IPS-15b (cell line): ENCODE measurements around the gene SLC4A9.

Source experiments
- H3K27me3 ChIP-seq: one replicate; pipeline ENCODE4 v1.6.1; 2013; ENCODE audit warnings: low read length; ENCODE audit not compliant: control insufficient read depth, insufficient read depth
- H3K36me3 ChIP-seq: one replicate; pipeline ENCODE4 v1.6.1; 2013; ENCODE audit warnings: low read length; ENCODE audit not compliant: control insufficient read depth, insufficient read depth
- H3K4me1 ChIP-seq: one replicate; pipeline ENCODE4 v1.6.1; 2013; ENCODE audit warnings: mild to moderate bottlenecking, low read length; ENCODE audit not compliant: control insufficient read depth, insufficient read depth
- H3K4me3 ChIP-seq: one replicate; pipeline ENCODE4 v1.5.1; 2013; ENCODE audit warnings: low read depth, low read length
- H3K9ac ChIP-seq: one replicate; pipeline ENCODE4 v1.6.1; 2013; ENCODE audit warnings: low read depth, mild to moderate bottlenecking, low read length
- H3K9me3 ChIP-seq: one replicate; pipeline ENCODE4 v1.6.1; 2013; ENCODE audit warnings: mild to moderate bottlenecking, low read length; ENCODE audit not compliant: control insufficient read depth, insufficient read depth

Gene SLC4A9

GRCh38 chr5:140324041-140324600, 35.9 kb upstream of the SLC4A9 start:
- peaks cover 4% of the 10 kb centered on the region for H3K4me1 ChIP-seq
- H3K36me3 ChIP-seq = no peaks in the 10 kb centered on the region
- no peak overlapping the region for H3K9ac ChIP-seq
- H3K27me3 ChIP-seq = no peaks in the 10 kb centered on the region
- H3K4me3 ChIP-seq = no peak overlapping the region
- no peaks in the 10 kb centered on the region for H3K9me3 ChIP-seq

- H3K36me3 ChIP-seq = no peaks in the 10 kb centered on the region
- no peak overlapping the region for H3K4me3 ChIP-seq
- no peak overlapping the region for H3K9ac ChIP-seq
- H3K27me3 ChIP-seq = no peaks in the 10 kb centered on the region
- peaks cover 4% of the 10 kb centered on the region for H3K4me1 ChIP-seq
- no peaks in the 10 kb centered on the region for H3K9me3 ChIP-seq
Measured at GRCh38 chr5:140324617-140325241, 35.3 kb upstream of the SLC4A9 start.

GRCh38 chr5:140325486-140325885, 34.5 kb upstream of the SLC4A9 start:
- Histone ChIP-seq H3K36me3 (no peaks in the 10 kb centered on the region), H3K27me3 (no peaks in the 10 kb centered on the region), H3K4me3 (no peak overlapping the region), H3K9me3 (no peaks in the 10 kb centered on the region), H3K4me1 (peaks cover 4% of the 10 kb centered on the region), H3K9ac (no peak overlapping the region)

GRCh38 chr5:140327589-140327988, 32.4 kb upstream of the SLC4A9 start:
- Histone ChIP-seq H3K36me3 (no peaks in the 10 kb centered on the region), H3K9me3 (no peaks in the 10 kb centered on the region), H3K27me3 (no peaks in the 10 kb centered on the region), H3K4me3 (no peak overlapping the region), H3K4me1 (peaks cover 4% of the 10 kb centered on the region), H3K9ac (no peak overlapping the region)

- Histone ChIP-seq H3K9ac (no peak overlapping the region), H3K4me3 (no peak overlapping the region), H3K9me3 (no peaks in the 10 kb centered on the region), H3K36me3 (no peaks in the 10 kb centered on the region), H3K4me1 (peaks cover 4% of the 10 kb centered on the region), H3K27me3 (no peaks in the 10 kb centered on the region)
Measured at GRCh38 chr5:140328036-140328764, 31.8 kb upstream of the SLC4A9 start.

- H3K4me3 ChIP-seq = no peak overlapping the region
- no peaks in the 10 kb centered on the region for H3K36me3 ChIP-seq
- H3K4me1 ChIP-seq = peaks cover 4% of the 10 kb centered on the region
- no peaks in the 10 kb centered on the region for H3K27me3 ChIP-seq
- no peaks in the 10 kb centered on the region for H3K9me3 ChIP-seq
- H3K9ac ChIP-seq = no peak overlapping the region
Measured at GRCh38 chr5:140329739-140330481, 30.1 kb upstream of the SLC4A9 start.

GRCh38 chr5:140331638-140332037, 28.4 kb upstream of the SLC4A9 start:
- Histone ChIP-seq H3K9ac (no peak overlapping the region), H3K27me3 (no peaks in the 10 kb centered on the region), H3K36me3 (no peaks in the 10 kb centered on the region), H3K4me1 (peaks cover 4% of the 10 kb centered on the region), H3K4me3 (no peak overlapping the region), H3K9me3 (no peaks in the 10 kb centered on the region)

GRCh38 chr5:140336388-140336787, 23.6 kb upstream of the SLC4A9 start:
- no peaks in the 10 kb centered on the region for H3K36me3 ChIP-seq
- H3K4me3 ChIP-seq = no peak overlapping the region
- H3K9me3 ChIP-seq = no peaks in the 10 kb centered on the region
- H3K4me1 ChIP-seq = no peaks in the 10 kb centered on the region
- H3K9ac ChIP-seq = no peak overlapping the region
- no peaks in the 10 kb centered on the region for H3K27me3 ChIP-seq

- no peak overlapping the region for H3K4me3 ChIP-seq
- no peak overlapping the region for H3K9ac ChIP-seq
- H3K9me3 ChIP-seq = no peaks in the 10 kb centered on the region
- no peaks in the 10 kb centered on the region for H3K4me1 ChIP-seq
- H3K27me3 ChIP-seq = no peaks in the 10 kb centered on the region
- H3K36me3 ChIP-seq = no peaks in the 10 kb centered on the region
Measured at GRCh38 chr5:140337880-140338279, 22.1 kb upstream of the SLC4A9 start.

- no peaks in the 10 kb centered on the region for H3K9me3 ChIP-seq
- H3K4me1 ChIP-seq = no peaks in the 10 kb centered on the region
- no peak overlapping the region for H3K9ac ChIP-seq
- no peak overlapping the region for H3K4me3 ChIP-seq
- no peaks in the 10 kb centered on the region for H3K27me3 ChIP-seq
- H3K36me3 ChIP-seq = no peaks in the 10 kb centered on the region
Measured at GRCh38 chr5:140338336-140338735, 21.7 kb upstream of the SLC4A9 start.

- H3K9me3 ChIP-seq = no peaks in the 10 kb centered on the region
- no peaks in the 10 kb centered on the region for H3K36me3 ChIP-seq
- no peak overlapping the region for H3K9ac ChIP-seq
- no peak overlapping the region for H3K4me3 ChIP-seq
- H3K27me3 ChIP-seq = no peaks in the 10 kb centered on the region
- no peaks in the 10 kb centered on the region for H3K4me1 ChIP-seq
Measured at GRCh38 chr5:140338908-140339307, 21.1 kb upstream of the SLC4A9 start.
